Testis (tissue), 2 donors: ENCODE measurements around the gene FSIP1.

ENCODE experiments used
- CTCF ChIP-seq, 3 experiments: fragments of 450-650 bp in 2 of 3; fragments of 200-600 bp in 1 of 3; sonication (generic) in 1 of 3; IDR thresholded peaks; one replicate each; pipeline ENCODE4 v1.5.1; 2016 to 2019; ENCODE audit warnings: antibody characterized with exemption in 3 of 3, mild to moderate bottlenecking in 2 of 3, moderate library complexity in 1 of 3
- POLR2A ChIP-seq: fragments of 450-650 bp; IDR thresholded peaks from one replicate; pipeline ENCODE4 v1.6.1; 2017; ENCODE audit warnings: antibody characterized with exemption, mild to moderate bottlenecking, moderate library complexity

- TF ChIP-seq CTCF (IDR thresholded peaks at IDR 0.05) (no peak), POLR2A (no peak)
Measured at GRCh38 chr15:39646425-39646824, 136.2 kb downstream of the FSIP1 start.
